Stimulated activated CD8-positive, alpha-beta memory T cell treated with anti-CD3 and anti-CD28 coated beads, Interleukin-15, amount 100 ng/mL, for 24 hours (primary cell): ENCODE data around the gene FBRSL1.
"Not testable (repeated sequence)": the region's sequence is repeated elsewhere in the genome, so short reads cannot be mapped to it uniquely, and the experiment has no call there.

Experiments
- DNase-seq: peaks from one replicate; pipeline ENCODE4 v3.0.0-alpha.2; 2020; ENCODE audit warnings: low read depth

FBRSL1 gene

GRCh38 chr12:132525833-132526455 lies 36.0 kb downstream of the FBRSL1 start:
- no peak for DNase-seq

DNA sequence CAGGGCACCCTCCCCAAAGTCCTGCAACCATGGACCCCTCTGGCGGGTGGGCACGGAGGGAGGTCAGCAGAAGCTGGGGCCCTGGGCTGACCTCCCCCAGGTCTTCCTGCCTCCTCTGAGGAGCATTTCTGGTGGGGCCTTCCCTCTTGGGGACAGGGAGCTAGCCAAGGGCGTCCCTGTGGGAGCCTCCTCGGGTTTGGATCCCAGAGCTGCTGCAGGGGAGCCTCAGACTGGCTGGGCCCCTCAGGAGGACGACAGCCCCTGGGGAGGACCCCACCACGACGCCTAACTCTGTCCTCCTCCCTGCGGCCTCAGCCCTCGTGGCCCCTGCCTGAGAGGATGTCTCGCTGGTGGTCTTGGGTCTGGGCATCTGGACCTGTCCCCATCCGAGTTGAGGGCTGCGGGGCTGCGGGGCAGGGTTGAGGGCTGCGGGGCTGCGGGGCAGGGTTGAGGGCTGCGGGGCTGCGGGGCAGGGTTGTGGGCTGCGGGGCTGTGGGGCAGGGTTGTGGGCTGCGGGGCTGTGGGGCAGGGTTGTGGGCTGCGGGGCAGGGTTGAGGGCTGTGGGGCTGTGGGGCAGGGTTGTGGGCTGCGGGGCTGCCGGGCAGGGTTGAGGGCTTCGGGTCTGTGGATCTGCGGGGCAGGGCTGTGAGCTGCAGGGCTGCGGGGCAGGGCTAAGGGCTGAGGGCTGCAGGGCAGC lies 37.4 kb downstream of the FBRSL1 start:
- DNase-seq: no peak

- DNase-seq: no peak
Observed at GRCh38 chr12:132527883-132528264, 37.9 kb downstream of the FBRSL1 start.

DNA sequence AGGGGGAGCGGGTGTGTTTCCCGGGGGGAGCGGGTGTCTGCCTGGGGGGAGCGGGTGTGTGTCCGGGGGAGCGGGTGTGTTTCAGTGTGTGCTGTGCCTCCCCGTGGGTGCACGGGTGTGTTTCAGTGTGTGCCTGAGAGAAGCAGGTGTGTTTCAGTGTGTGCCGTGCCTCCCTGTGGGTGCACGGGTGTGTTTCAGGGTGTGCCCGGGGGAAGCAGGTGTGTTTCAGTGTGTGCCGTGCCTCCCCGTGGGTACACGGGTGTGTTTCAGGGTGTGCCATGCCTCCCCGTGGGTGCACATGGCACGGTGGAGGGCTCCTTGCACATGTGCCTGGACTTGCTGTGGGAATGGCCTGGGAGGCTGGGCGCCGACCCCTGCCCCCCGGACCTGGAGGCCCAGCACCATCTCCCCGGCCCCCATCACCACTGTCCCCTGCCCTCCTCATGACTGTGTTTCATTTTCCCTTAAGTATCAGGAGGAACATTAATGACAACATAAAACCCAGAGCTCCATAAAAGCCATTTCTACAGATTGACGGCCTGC lies 38.7 kb downstream of the FBRSL1 start:
- no peak for DNase-seq

- DNase-seq: no peak
Observed at GRCh38 chr12:132529156-132529839, 39.3 kb downstream of the FBRSL1 start.

- no peak for DNase-seq
Observed at GRCh38 chr12:132529906-132530305, 40.0 kb downstream of the FBRSL1 start.

DNA sequence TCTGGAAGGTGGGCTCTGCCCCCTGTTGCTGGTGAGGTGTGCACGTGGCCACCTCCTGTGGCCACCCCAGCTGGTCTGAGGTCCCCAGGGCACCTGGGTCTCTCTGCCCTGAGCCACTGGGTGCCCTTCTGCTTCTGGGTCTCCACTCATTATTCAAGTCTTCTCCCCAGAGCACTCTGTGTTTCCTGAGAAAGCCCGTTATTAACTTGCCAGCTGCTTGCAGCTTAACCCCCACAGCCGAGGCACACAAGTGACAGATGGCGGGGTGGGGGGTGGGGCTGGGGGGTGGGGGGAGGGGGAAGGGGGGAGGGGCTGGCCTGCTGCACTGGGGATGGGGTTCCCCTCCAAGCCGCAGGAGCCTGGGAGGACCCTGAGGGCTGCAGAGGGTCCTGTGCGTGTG lies 40.5 kb downstream of the FBRSL1 start:
- DNase-seq: no peak

GRCh38 chr12:132530851-132531250 lies 40.9 kb downstream of the FBRSL1 start:
- no peak for DNase-seq

GRCh38 chr12:132532711-132533583 lies 43.0 kb downstream of the FBRSL1 start:
- DNase-seq: not testable (repeated sequence)

- DNase-seq: no peak
Observed at GRCh38 chr12:132533584-132533958, 43.6 kb downstream of the FBRSL1 start.

GRCh38 chr12:132534076-132534475 lies 44.1 kb downstream of the FBRSL1 start:
- no peak for DNase-seq

- DNase-seq: no peak
Observed at GRCh38 chr12:132535019-132535418, 45.1 kb downstream of the FBRSL1 start.

DNA sequence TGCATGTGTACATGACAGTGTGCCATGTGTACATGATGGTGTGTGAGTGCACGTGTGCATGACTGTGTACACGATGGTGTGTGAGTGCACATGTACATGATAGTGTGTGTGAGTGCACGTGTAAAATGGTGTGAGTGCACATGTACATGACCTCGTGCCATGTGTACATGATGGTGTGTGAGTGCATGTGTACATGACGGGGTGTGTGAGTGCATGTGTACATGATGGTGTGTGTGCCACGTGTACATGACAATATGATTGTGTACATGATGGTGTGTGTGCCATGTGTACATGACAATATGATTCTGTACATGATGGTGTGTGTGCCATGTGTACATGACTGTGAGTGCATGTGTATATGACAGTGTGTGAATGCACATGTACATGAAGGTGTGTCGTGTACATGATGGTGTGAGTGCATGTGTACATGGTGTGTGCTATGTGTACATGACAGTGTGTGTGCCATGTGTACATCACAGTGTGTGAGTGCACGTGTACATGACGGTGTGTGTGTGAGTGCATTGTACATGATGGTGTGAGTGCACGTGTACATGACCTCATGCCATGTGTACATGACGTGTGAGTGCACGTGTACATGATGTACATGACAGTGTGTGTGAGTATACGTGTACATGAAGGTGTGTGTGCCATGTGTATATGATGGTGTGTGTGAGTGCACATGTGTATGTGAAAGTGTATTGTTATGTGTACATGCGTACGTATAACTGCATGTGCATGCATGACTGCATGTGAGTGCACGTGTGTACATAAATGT lies 46.3 kb downstream of the FBRSL1 start:
- no peak for DNase-seq

DNA sequence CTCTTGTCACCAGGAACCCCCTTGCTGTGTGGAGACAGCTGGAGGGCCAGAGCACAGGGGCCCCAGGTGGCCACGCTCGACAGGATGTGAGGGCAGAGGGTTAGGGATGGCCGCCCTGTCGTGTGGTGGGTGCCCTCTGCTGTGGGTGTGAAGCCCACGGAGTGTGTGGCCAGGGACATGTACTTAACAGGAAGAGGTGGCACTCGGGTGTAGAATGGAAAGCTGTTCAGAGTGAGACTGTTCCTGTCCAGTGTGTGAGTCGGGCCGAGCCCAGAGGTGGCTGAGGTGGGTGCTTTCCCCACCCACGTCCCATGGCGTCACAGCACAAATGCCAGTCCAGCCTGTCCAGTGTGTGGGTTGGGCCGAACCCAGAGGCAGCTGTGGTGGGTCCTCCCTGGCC lies 47.1 kb downstream of the FBRSL1 start:
- DNase-seq: no peak

- DNase-seq: no peak
Observed at GRCh38 chr12:132537836-132538662, 48.1 kb downstream of the FBRSL1 start.

DNA sequence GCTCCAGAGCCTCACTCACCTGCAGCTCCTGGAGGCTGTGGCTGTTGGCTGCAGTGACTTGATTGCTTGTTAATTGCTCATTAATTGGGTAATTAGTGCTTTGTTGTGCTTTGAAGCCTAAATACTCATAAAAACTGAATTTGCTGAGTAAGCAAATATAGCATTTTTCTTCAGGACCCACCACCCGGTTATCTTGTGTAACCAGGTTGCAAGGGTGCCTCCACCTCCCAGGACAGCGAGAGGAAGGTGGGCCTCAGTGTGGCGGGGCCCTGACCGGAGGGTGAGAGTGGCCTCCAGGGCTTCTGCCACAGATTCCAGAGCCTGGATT lies 48.7 kb downstream of the FBRSL1 start:
- no peak for DNase-seq

GRCh38 chr12:132539016-132539773 lies 49.2 kb downstream of the FBRSL1 start:
- no peak for DNase-seq

GRCh38 chr12:132540436-132540835 lies 50.5 kb downstream of the FBRSL1 start:
- no peak for DNase-seq

DNA sequence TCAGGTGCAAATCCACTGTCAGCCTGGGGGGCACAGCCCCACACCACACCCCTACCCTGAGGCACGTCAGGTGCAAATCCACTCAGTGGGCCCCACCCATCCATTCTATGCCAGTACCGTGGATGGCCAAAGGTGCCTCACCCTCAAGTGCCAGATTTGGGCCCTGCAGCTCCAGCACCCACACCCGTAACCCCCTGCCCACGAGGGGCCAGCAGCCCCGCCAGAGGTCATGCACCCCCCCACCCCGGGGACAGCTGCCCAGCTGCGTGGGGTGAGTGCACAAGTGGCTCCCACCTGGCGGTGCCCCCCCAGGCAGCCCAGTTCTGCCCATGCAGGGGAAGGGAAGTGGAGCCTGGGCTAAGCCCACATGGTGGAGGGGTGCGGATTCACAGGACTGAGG lies 51.2 kb downstream of the FBRSL1 start:
- no peak for DNase-seq

DNA sequence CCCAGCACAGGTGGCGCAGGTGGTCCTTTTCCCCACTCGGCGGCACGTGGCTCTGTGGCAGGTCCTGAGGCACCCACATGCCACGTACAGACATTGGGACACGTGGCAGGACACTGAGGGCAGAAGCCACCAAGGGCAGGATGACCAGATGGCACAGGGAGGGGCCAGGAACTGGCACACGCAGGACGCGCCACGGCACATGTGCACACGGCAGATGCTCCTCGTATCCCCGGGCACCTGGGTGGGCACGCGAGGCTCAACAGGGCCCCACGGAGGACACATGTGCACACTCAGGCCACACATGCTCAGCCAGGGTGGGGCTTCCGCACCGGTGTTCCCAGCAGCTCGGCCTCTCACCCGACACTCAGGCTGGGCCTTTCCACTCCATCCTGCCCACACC lies 52.0 kb downstream of the FBRSL1 start:
- no peak for DNase-seq
